Stimulated activated CD4-positive, alpha-beta T cell treated with anti-CD3 and anti-CD28 coated beads, Interleukin-12 subunit alpha, Interleukin-12 subunit beta, amount 100 ng/mL, for 4 hours (primary cell): Measurements from ENCODE around the gene CDH26.
"Not testable (repeated sequence)": the region's sequence is repeated elsewhere in the genome, so short reads cannot be mapped to it uniquely, and the experiment has no call there.

Source experiments
- DNase-seq: peaks from one replicate; pipeline ENCODE4 v3.0.0-alpha.2; 2020

Gene CDH26

GRCh38 chr20:60020251-60020650 lies 62.0 kb downstream of the CDH26 start:
- no peak for DNase-seq

- DNase-seq, result no peak
Measured at GRCh38 chr20:60021104-60021503, 62.9 kb downstream of the CDH26 start.

DNA sequence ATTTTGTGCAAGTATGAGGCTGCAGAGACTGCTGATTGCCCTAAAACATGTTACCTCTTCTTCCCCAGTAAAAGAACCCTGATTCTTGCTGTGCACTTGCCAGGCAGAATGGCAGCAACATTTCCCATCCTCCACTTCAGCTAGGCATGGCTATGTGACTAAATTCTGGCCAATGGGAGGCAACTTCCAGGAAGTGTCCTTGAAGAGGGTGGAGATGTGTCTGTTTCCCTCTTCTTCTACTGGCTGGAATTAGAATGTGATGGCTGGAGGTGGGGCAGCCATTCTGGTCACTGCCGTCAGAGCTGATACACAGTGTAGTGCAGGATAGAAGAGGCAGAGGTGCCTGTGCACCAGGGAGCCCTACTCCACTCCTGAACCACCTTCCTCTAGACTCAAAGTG lies 64.6 kb downstream of the CDH26 start:
- DNase-seq, result no peak

GRCh38 chr20:60024245-60024644 lies 66.0 kb downstream of the CDH26 start:
- no peak for DNase-seq

DNA sequence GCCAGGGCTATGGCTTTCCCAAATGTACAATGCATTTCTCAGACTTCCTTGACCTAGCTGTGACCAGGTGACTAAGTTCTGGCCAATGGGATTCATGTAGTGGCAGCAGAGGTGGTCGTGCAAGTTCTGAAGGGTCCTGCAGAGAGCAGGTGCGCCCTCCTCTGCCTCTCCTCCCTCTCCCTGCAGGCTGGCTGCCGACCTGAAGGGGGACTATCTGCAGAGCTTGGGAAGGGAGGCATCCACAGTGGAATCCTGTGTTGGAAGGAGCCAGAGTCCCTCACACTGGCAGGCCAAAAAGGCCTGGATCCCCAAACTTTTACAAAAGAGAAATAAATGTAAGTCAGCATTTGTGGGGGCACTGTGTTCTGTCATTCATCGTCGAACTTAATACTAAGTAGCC lies 66.6 kb downstream of the CDH26 start:
- DNase-seq, result no peak

DNA sequence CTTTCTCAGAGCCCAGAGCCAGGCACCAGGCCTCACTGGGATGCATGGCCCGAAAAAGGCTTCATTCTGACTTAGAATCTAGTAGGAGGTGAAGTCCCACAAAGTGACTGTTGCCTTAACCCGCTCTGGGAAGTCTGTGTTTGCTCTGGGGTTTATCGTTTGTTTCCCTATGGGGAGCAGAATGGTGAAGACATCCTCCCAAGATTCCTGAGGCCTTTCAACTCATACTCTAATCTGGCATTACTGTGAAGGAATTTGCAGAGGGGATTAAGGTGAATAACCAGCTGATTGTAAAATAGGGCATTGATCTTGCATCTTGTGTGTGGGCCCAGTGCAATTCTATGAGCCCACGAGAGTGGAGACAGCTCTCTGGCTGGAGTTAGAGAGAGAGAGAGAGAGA lies 67.8 kb downstream of the CDH26 start:
- DNase-seq, result no peak

- no peak for DNase-seq
Measured at GRCh38 chr20:60030471-60030870, 72.2 kb downstream of the CDH26 start.

DNA sequence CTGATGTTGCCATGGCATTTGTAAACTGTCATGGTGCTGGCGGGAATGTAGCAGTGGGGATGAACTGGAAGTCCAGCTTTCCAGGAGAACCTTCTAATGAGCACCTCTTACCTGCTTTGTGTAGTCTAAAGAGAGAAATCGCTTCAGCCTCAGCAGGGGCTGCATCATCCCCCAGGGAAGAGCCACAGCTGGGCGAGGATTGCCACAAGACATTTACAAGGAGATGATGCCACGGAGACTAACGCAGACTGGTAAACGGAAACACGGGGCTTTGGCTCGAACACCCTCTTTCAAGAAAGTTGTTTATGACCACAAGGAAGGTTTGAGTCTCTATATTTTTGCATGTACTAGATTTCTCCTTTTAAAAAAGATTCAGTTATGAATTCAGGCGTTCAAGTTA lies 72.9 kb downstream of the CDH26 start:
- no peak for DNase-seq

DNA sequence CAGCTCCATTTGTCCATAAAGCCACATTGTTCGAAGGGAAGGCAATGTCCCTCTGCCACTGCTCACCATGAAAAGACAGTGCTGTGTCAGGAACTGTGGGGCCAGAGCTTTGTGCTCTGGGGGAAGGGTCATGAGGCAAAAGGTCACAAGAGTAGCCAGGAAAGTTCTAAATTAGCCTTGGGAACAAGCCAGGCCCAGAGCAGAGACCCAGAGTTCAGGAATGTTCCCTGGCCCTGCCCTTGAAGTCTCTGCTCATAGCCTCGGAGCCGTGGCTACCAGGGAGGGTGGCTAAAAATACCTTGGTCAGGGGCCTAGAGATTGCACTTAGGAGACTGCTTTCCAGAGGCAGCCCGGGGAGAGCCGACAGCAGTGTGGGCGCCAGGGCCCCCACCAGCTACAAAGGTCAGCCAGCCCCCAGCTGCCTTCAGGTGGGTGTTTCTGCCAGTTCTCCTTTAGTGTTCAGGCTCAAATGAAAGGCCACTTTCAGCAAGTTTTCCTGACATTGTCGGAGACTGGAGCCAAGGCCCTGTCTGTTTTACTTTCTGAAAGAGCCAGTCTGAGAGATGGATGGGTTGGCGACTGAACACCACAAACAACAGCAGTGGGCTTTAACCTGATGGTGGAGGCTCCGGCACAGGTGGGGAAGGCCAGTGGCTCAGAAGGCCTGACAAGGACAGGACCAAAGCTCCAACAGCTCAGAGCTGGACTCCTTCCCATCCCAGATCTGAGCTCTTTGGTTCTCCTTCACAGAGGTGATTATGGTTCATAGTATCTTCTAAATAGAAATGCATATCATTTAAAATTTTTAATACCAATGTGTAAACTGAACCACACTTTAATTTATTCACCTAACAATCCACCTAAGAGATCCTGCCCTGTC lies 76.2 kb downstream of the CDH26 start:
- DNase-seq, result no peak

DNA sequence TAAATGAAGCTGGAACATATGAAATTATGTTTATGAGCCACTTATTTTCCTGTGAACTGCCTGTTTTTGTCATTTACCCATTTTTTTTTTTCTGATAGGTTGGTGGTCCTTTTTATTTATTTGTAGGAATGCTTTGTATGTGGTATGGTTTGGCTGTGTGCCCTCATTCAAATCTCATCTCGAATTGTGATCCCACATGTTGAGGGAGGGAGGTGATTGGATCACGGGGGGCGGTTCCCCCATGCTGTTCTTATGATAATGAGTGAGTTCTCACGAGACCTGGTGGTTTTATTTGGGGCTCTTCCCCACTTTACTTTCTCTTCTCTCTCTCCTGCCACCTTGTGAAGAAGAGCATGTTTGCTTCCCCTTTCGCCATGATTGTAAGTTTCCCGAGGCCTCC lies 77.3 kb downstream of the CDH26 start:
- no peak for DNase-seq

DNA sequence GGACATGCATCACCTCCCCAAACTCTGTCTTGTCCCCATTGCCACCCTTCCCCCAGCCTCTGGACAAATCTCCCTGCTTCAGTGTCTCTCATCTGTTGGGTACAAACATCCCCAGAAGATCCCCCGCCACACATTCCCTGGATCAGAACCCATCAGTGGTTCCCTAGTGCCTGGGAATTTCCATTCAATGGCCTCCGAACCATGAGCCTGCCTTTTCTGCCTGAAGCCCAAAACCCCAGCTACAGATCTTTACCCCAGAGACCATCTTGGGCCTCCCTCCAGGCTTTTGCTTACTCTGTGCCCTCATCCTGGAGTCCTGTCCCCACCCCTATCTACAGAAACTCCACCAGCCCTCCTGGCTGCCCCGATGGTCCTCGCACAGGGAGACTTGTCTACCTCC lies 78.1 kb downstream of the CDH26 start:
- no peak for DNase-seq

DNA sequence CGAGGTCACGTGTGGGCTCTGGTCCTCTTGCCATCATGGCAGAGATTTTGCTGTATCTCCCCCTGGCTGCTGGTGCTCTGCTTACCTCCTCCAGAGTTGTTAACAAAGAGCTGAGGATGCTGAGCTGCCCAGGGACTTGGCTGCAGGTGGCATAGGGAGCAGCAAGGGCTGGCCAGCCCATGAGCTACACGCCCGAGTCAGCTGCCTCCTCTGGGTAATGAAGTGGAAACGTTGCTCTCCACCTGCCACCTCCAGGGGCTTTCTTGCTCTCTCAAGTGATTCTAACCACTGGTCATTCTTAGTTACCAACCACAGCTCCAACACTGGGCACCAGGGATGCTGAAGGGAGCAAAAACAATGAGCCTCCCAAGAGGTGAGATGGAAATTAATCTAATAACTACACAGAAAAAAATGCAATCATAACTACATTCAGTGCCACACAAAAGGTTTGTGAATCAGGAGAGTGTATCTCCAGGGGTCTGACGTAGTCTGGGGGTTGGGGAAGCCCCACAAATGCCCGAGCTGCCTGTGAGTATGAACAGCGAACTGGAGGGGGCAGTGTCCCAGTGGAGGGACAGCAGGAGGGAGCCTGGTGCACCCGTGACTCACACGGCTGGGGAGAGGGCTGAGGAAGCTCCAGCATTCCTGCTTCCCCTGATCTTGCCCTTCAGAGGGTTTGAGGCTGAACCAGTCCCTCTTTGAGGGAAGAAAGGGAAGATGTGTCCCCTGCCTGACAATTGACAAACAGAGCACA lies 78.7 kb downstream of the CDH26 start:
- DNase-seq, result no peak

GRCh38 chr20:60038400-60039008 lies 80.3 kb downstream of the CDH26 start:
- no peak for DNase-seq

GRCh38 chr20:60039526-60039925 lies 81.3 kb downstream of the CDH26 start:
- no peak for DNase-seq

DNA sequence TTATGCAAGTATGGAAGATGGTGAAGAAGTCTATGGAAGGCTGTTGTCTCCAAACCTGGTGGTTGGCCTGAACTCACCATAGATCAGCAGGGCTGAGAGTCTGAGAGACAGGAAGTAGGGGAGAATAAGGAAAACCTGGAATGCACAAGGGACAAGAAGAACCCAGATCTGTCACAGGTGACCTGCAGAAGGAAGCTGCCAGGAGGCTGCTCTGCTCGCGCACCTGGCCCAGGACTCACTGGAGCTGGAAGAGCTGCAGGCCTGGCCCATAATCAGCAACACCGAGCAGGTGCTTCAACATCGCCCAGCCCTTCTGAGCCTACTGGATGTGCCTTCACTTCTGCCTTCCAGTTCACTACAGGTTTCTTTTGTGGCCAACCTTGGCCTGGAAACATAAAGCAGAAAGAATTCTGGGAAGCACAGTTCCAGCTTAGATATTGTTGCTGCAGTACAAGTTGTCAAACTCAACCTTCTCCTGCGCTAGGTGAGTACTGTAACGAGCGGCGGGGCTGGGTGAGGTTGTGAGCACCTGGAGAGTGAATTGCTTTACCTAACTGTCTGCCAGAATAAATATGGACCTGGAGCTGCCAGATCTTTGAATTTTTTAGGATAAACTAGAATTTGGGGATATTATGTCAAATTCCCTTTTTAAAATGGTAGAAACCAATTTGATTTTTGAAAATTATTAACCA lies 82.4 kb downstream of the CDH26 start:
- no peak for DNase-seq

GRCh38 chr20:60041436-60042165 lies 83.4 kb downstream of the CDH26 start:
- DNase-seq, result not testable (repeated sequence)

DNA sequence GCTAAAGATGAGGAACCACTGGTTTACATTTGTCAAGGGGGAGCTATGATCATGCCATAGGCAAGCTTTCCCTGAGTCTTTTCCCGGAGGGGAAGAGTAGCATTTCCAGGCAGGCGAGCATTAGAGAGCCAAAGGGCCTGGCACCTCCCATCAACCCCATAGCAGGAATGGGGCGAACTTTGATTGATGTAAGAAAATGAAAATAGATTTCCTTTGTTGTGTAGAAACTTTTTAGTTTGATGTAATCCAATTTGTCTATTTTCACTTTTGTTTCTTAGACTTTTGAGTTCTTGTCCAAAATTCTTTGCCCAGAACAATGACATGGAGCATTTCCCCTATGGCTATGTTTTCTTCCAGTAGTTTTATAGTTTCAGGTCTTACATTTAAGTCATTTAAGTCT lies 85.2 kb downstream of the CDH26 start:
- no peak for DNase-seq

GRCh38 chr20:60046011-60046413 lies 87.8 kb downstream of the CDH26 start:
- DNase-seq, result no peak

DNA sequence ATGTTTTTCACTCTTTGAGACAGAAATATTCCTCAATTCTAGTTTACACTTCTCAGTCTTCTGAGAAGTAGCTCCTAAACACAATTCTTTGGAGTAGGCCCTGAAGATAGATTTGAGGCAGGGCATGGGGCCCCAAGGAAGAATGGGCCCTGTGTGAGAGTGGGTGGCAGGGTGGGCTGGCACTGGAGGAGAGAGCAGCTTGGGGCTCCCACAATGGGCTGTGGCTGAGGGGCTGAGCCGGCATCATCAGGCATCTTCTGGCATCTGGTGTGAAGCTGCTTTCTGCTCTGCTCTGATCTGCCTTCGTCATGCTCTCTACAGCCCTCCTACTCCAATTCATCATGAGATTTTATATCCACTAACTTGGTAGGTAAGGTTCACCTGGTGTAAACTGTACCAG lies 88.2 kb downstream of the CDH26 start:
- DNase-seq, result no peak

GRCh38 chr20:60046860-60047259 lies 88.6 kb downstream of the CDH26 start:
- DNase-seq, result no peak

DNA sequence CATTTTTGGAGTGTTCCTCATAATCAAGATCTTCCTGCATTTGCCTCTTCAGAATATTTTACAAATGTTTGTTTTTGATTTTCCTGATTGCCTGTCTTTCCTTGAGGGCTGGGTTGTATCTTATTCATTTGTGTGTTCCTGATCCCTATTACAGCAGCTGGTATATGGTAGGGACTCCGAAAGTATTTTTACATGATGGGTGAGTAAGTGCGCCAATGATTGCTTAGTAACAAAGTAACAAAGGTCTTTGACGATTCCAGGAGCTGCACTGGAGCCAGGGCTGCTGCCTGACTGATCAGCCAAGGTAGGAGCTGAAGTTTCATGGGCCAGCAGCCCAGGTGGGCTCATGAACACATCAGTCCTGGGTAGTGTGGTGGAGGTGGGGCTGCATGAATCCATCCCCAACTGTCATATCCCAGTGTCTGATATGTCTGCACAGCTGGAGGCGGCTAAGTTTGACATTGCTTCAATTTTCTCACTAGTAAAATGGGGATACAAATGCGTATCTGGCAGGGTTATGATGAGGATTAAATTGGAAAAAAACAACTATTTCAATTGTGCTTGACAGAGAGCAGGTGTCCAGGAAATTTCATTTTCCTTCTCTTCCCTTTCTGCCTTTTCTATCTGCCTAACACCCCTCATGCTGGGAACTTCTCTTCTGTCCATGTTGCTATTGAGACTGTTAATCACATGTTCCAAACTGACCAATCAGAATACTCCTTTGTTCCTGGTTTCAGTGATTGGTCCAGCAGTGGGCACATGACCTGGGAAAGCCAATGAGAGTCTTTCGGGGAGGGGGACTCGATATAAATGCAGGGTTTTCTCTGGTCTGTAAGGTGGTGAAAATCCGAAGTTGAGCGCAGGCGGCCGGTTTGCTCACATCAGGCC lies 90.7 kb downstream of the CDH26 start:
- DNase-seq, result no peak

DNA sequence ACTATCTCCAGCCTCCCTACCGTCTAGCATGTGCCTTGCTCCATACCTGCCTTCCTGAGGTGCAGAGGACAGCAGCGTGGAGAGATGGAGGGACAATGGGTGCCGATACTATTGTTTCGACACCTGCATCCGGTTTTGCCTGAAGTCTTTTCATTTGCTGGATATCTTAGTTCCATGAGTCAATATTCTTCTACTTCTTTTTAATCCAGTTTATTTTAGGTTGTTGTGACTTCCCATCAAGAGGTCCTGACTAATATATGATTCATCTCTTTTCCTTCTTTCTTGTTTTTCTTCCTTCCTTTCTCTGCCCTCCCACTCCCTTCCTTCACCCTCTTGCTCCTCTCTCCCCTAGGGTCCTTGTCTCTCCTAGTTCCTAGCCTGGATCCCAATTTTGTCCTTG lies 91.4 kb downstream of the CDH26 start:
- no peak for DNase-seq
